HCT116 (cell line): ENCODE data around the gene CD7. TPM values are rescaled to one million over a fixed set of nuclear protein-coding genes. Genes with fewer than 3 reads are reported as not detected.
A peak's percentile ranks its signal among the peaks of the same experiment; 100 is the strongest.

ENCODE experiments used
- ATAC-seq: fragments of 200-7000 bp; cut with Tn5 transposase; 2 replicates; pipeline ENCODE4 v1.9.1; 2020; ENCODE audit warnings: mild to moderate bottlenecking, moderate library complexity
- BruUV-seq: library from RNA; stranded (reverse); fragments of 400-500 nt; replicated peaks from 2 replicates; lab custom pipeline; 2021; lab: Mats Ljungman, UMichigan
- CTCF ChIA-PET: fragments of 300-600 bp; sonication (Branson Sonifier 250); formaldehyde crosslinking; loops from one replicate; lab custom pipeline; 2021; ENCODE audit warnings: antibody characterized with exemption; lab: Charles Lee
- POLR2A ChIA-PET: fragments of 300-600, 350-600 bp; sonication (Branson Sonifier 250); formaldehyde crosslinking; loops from one replicate; lab custom pipeline; 2021; ENCODE audit warnings: antibody characterized with exemption; lab: Charles Lee
- RAD21 ChIA-PET, 2 experiments: fragments of 300-600 bp; sonication (Branson Sonifier 250); formaldehyde crosslinking; loops; one replicate each; lab custom pipeline; 2023; ENCODE audit warnings: low total read pairs in 2 of 2; ENCODE audit not compliant: uncharacterized antibody in 2 of 2, unreplicated experiment in 2 of 2, low non-redundant PET in 1 of 2; lab: Charles Lee
- DNase-seq: peaks from one replicate; pipeline ENCODE4 v3.0.0-alpha.2; 2010; ENCODE audit warnings: low read depth, low spot score
- H2AFZ ChIP-seq: fragments of 200-600 bp; shearing (Covaris generic), sonication (generic); 2 replicates; pipeline ENCODE4 v1.6.1; 2017; ENCODE audit warnings: low read depth, mixed run types, mixed read lengths, antibody characterized with exemption, low read length; ENCODE audit not compliant: poor library complexity, severe bottlenecking
- H3K27ac ChIP-seq: 2 replicates; pipeline ENCODE4 v1.5.1; 2012; ENCODE audit warnings: low read depth, low read length
- H3K27me3 ChIP-seq: fragments of 200-600 bp; sonication (generic); 2 replicates; pipeline ENCODE4 v1.6.1; 2016; ENCODE audit warnings: mixed run types, low read length, mixed read lengths; ENCODE audit not compliant: insufficient read depth
- H3K36me3 ChIP-seq, 2 experiments: fragments of 200-500 bp in 1 of 2; fragments of 200-600 bp in 1 of 2; sonication (Bioruptor generic) in 1 of 2; sonication (generic) in 1 of 2; 2 replicates each; pipeline versions ENCODE4 v1.5.1 to v1.6.1; 2014 to 2016; ENCODE audit warnings: low read length in 2 of 2, inconsistent platforms in 1 of 2, mixed read lengths in 1 of 2, mixed run types in 1 of 2; ENCODE audit not compliant: insufficient read depth in 2 of 2, control insufficient read depth in 1 of 2
- H3K4me1 ChIP-seq, 2 experiments: fragments of 200-600 bp in 1 of 2; sonication (generic) in 1 of 2; 2 replicates each; pipeline versions ENCODE4 v1.5.1 to v1.6.1; 2012 to 2017; ENCODE audit warnings: low read length in 2 of 2, inconsistent platforms in 1 of 2, mild to moderate bottlenecking in 1 of 2, mixed read lengths in 1 of 2, mixed run types in 1 of 2, moderate library complexity in 1 of 2; ENCODE audit not compliant: insufficient read depth in 2 of 2, control insufficient read depth in 1 of 2
- H3K4me2 ChIP-seq: fragments of 200-600 bp; sonication (generic); 2 replicates; pipeline ENCODE4 v1.6.1; 2017; ENCODE audit warnings: mixed run types, low read length, mixed read lengths
- H3K4me3 ChIP-seq, 2 experiments: fragments of 200-600 bp in 1 of 2; sonication (generic) in 1 of 2; replicated peaks in 1 of 2; 2 replicates each; pipeline ENCODE4 v1.5.1; 2011 to 2016; ENCODE audit warnings: low read length in 2 of 2, control low read depth in 1 of 2, low read depth in 1 of 2, mild to moderate bottlenecking in 1 of 2, mixed read lengths in 1 of 2, mixed run types in 1 of 2
- H3K79me2 ChIP-seq: fragments of 200-600 bp; sonication (generic); 2 replicates; pipeline ENCODE4 v1.6.1; 2017; ENCODE audit warnings: mild to moderate bottlenecking, mixed run types, low read length, moderate library complexity, mixed read lengths; ENCODE audit not compliant: insufficient read depth
- H3K9ac ChIP-seq: fragments of 200-600 bp; sonication (generic); 2 replicates; pipeline ENCODE4 v1.6.1; 2016; ENCODE audit warnings: low read length, mixed read lengths
- H3K9me2 ChIP-seq: fragments of 200-600 bp; sonication (generic), shearing (Covaris generic); 2 replicates; pipeline ENCODE4 v1.6.1; 2017; ENCODE audit warnings: mixed run types, mild to moderate bottlenecking, moderate library complexity; ENCODE audit not compliant: insufficient read depth
- H3K9me3 ChIP-seq, 2 experiments: fragments of 200-500 bp in 1 of 2; fragments of 200-600 bp in 1 of 2; sonication (Bioruptor generic) in 1 of 2; sonication (generic) in 1 of 2; 2 replicates each; pipeline ENCODE4 v1.6.1; 2014 to 2017; ENCODE audit warnings: low read length in 2 of 2, mixed read lengths in 2 of 2, inconsistent platforms in 1 of 2, low read depth in 1 of 2, mild to moderate bottlenecking in 1 of 2, mixed run types in 1 of 2, moderate library complexity in 1 of 2; ENCODE audit not compliant: control insufficient read depth in 1 of 2, insufficient read depth in 1 of 2
- H4K20me1 ChIP-seq: fragments of 200-600 bp; sonication (generic), shearing (Covaris generic); 2 replicates; pipeline ENCODE4 v1.6.1; 2017; ENCODE audit warnings: mixed run types, mild to moderate bottlenecking, moderate library complexity; ENCODE audit not compliant: insufficient read depth
- ATF3 ChIP-seq: IDR thresholded peaks from 2 replicates; pipeline ENCODE4 v1.6.1; 2012
- CEBPB ChIP-seq: IDR thresholded peaks from 2 replicates; pipeline ENCODE4 v1.6.1; 2012; ENCODE audit warnings: low read depth
- CTCF ChIP-seq, 3 experiments: fragments of 200-600 bp in 1 of 3; sonication (generic) in 1 of 3; IDR thresholded peaks in 2 of 3; conservative IDR thresholded peaks in 1 of 3; 2 replicates each; pipeline ENCODE4 v1.5.1; 2012 to 2017; ENCODE audit warnings: low read depth in 2 of 3, low read length in 2 of 3, antibody characterized with exemption in 1 of 3, borderline replicate concordance in 1 of 3, control low read depth in 1 of 3, mild to moderate bottlenecking in 1 of 3, mixed read lengths in 1 of 3, mixed run types in 1 of 3, moderate library complexity in 1 of 3; ENCODE audit not compliant: insufficient read depth in 1 of 3
- EGR1 ChIP-seq: IDR thresholded peaks from 2 replicates; pipeline ENCODE4 v1.6.1; 2012; ENCODE audit warnings: low read depth
- ELF1 ChIP-seq: IDR thresholded peaks from 2 replicates; pipeline ENCODE4 v1.6.1; 2012; ENCODE audit warnings: low read depth, borderline replicate concordance
- EZH2 ChIP-seq: fragments of 200-600 bp; sonication (generic); IDR thresholded peaks from 2 replicates; pipeline ENCODE4 v1.6.1; 2017; ENCODE audit warnings: antibody characterized with exemption, mixed run types
- EZH2phosphoT487 ChIP-seq: fragments of 200-600 bp; IDR thresholded peaks from 2 replicates; pipeline ENCODE4 v1.6.1; 2018; ENCODE audit warnings: antibody characterized with exemption, borderline replicate concordance
- FOSL1 ChIP-seq: IDR thresholded peaks from 2 replicates; pipeline ENCODE4 v1.6.1; 2012; ENCODE audit warnings: low read depth
- JUND ChIP-seq: IDR thresholded peaks from 2 replicates; pipeline ENCODE4 v1.6.1; 2012
- POLR2A ChIP-seq: IDR thresholded peaks from 2 replicates; pipeline ENCODE4 v1.7.0; 2011; ENCODE audit warnings: borderline replicate concordance; ENCODE audit not compliant: insufficient read depth, insufficient read length; ENCODE audit errors: extremely low read depth
- POLR2AphosphoS5 ChIP-seq: IDR thresholded peaks from 2 replicates; pipeline ENCODE4 v1.6.1; 2011; ENCODE audit warnings: mild to moderate bottlenecking, low read depth, low read length, moderate library complexity
- RAD21 ChIP-seq: IDR thresholded peaks from 2 replicates; pipeline ENCODE4 v1.6.1; 2012; ENCODE audit warnings: low read depth, mild to moderate bottlenecking
- SIN3A ChIP-seq: IDR thresholded peaks from 2 replicates; pipeline ENCODE4 v1.6.1; 2012; ENCODE audit warnings: low read depth
- SP1 ChIP-seq: IDR thresholded peaks from 2 replicates; pipeline ENCODE4 v1.6.1; 2012; ENCODE audit warnings: low read depth
- SRF ChIP-seq: IDR thresholded peaks from 2 replicates; pipeline ENCODE4 v1.6.1; 2012; ENCODE audit warnings: low read depth
- TCF7L2 ChIP-seq: IDR thresholded peaks from 2 replicates; pipeline ENCODE4 v1.7.0; 2011; ENCODE audit warnings: borderline replicate concordance, inconsistent platforms; ENCODE audit not compliant: insufficient read depth, insufficient read length; ENCODE audit errors: extremely low read depth
- YY1 ChIP-seq: IDR thresholded peaks from 2 replicates; pipeline ENCODE4 v1.6.1; 2011; ENCODE audit warnings: low read length, low read depth, moderate library complexity, mild to moderate bottlenecking; ENCODE audit not compliant: insufficient replicate concordance; ENCODE audit errors: extremely low read depth
- ZBTB33 ChIP-seq: IDR thresholded peaks from 2 replicates; pipeline ENCODE4 v1.6.1; 2011; ENCODE audit warnings: mild to moderate bottlenecking, low read length, moderate library complexity; ENCODE audit not compliant: insufficient replicate concordance; ENCODE audit errors: extremely low read depth
- ZFX ChIP-seq: fragments of 450-650 bp; IDR thresholded peaks from 2 replicates; pipeline ENCODE4 v1.6.1; 2017
- ZNF274 ChIP-seq: fragments of 200-500 bp; sonication (Bioruptor generic); IDR thresholded peaks from 2 replicates; pipeline ENCODE4 v1.6.1; 2014; ENCODE audit warnings: mild to moderate bottlenecking, low read depth, low read length, inconsistent platforms
- intact Hi-C: fragments of 100-400 bp; cut with micrococcal nuclease; formaldehyde crosslinking; loops from 2 replicates; pipeline ENCODE4 v1.10.0; 2022
- total RNA-seq: library from RNA; stranded (reverse); gene quantifications from one replicate; pipeline ENCODE4 v1.2.1, GENCODE V29; 2021; ENCODE audit not compliant: unreplicated experiment

The CD7 gene
- total RNA-seq, 1 experiment from 2014 or later, result 0.61 TPM

DNA sequence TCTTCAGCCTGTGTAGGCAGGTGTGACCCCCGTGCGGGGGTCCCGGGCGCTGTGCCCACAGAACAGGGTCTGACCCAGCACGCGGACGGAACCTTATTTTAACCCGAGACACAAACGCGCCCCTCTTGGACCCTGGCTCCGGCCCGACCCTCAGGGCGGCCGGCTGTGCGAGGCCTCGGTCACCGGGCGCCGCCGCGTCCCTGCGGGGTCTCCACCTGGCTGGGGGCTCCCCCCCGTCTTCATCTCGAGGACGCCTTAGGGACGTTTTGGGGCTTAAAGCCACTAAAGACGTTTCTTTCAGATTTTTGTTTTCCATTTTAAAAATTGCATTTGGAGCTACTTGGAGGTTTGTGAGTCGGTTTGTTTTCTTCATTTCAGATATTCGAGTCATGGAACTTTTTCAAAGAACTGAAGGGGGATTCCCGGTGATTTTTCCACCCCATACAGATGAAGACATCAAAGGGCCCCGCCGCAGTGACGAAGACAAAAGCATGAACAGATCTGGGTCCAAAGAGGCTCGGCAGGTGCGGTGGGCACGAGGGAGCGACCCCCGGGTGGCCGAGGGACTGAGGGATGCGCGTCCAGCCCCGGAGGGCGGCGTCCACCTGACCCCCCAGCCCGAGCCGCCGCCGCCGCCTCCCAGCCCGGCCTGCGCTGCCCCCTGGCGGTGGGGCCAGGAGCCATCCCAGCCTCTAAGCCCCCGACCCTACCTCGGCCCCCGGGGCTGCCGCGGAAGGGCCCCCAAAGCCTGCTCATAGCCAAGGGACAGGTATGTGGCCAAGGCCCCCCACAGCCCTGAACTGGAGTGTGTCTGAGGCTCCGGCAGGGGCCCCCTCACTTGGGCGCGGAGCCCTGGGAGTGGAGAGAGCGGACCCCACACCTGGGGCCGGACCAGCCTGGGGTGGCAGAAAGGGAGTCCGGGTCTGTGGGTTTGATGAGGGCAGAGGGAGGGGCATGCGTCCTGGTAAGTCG is 3.8 kb upstream of the CD7 start:
- POLR2A ChIA-PET, result no interaction called here
- no peak overlapping the region for H3K27ac ChIP-seq
- no TSS peak for BruUV-seq
- CTCF ChIA-PET, result interaction anchor here (1.0 kb wide), 1 partner anchor 12 kb away, joined by 3 read pairs; the partner anchor contains the start of gene SECTM1
- TF ChIP-seq EZH2phosphoT487, result no peak
- no peak for TF ChIP-seq SIN3A
- TF ChIP-seq SRF, result no peak
- TF ChIP-seq ATF3, result no peak
- peak; percentile 80 for TF ChIP-seq TCF7L2
- TF ChIP-seq POLR2A, result no peak
- TF ChIP-seq SP1, result no peak
- no peak for TF ChIP-seq ZNF274
- TF ChIP-seq RAD21, result peak; percentile 94
- no peak for TF ChIP-seq FOSL1
- no peak for TF ChIP-seq ELF1
- no peak for TF ChIP-seq EGR1
- TF ChIP-seq POLR2AphosphoS5, result no peak
- no peak for TF ChIP-seq CEBPB
- no peak for TF ChIP-seq YY1
- no peak for TF ChIP-seq ZBTB33
- TF ChIP-seq CTCF (IDR thresholded peaks at IDR 0.05 in 2 of 3, conservative IDR thresholded peaks at IDR 0.05 in 1 of 3; ENCODE audit: borderline replicate concordance in 1 of 3, insufficient read depth in 1 of 3, low read depth in 2 of 3, low read length in 2 of 3), result peak in 2 of 3 experiments; percentile 94 to 97
- no peak for TF ChIP-seq EZH2
- TF ChIP-seq ZFX, result no peak
- no peak for TF ChIP-seq JUND
- intact Hi-C loops, result loop anchor here (1.0 kb wide), 1 partner anchor 77 kb away; no protein-coding TSS in a partner anchor
- H3K27me3 ChIP-seq, result no peaks in the 10 kb centered on the region
- no peaks in the 10 kb centered on the region for H4K20me1 ChIP-seq
- H3K4me1 ChIP-seq, result peaks cover 0 to 15% of the 10 kb centered on the region in 2 experiments; a peak in 2 of 4 replicates
- no peaks in the 10 kb centered on the region for H3K9me2 ChIP-seq
- no peak overlapping the region for H2AFZ ChIP-seq
- H3K9me3 ChIP-seq, result peaks cover 0 to 21% of the 10 kb centered on the region in 2 experiments; a peak in 1 of 4 replicates
- H3K4me3 ChIP-seq, result no peak overlapping the region
- no peak overlapping the region for H3K4me2 ChIP-seq
- ATAC-seq (peak; percentile 80), DNase-seq (no peak)
- RAD21 ChIA-PET, result no interaction called here
- no peaks in the 10 kb centered on the region for H3K36me3 ChIP-seq
- no peaks in the 10 kb centered on the region for H3K79me2 ChIP-seq
- no peak overlapping the region for H3K9ac ChIP-seq
